Thyroid gland (tissue), 4 donors: ENCODE results near the gene ATRN. TPM values are rescaled to one million over a fixed set of nuclear protein-coding genes. Genes with fewer than 3 reads are reported as not detected.

ENCODE experiments used
- DNase-seq, 2 donors: peaks; one replicate each; pipeline ENCODE4 v3.0.0-alpha.2; 2019
- H3K27ac ChIP-seq, 3 donors: fragments of 200-600 bp; sonication (generic); 1 replicate in 2 of 3; 2 replicates in 1 of 3; pipeline ENCODE4 v1.5.1; 2016 to 2019; ENCODE audit warnings: mild to moderate bottlenecking in 1 of 3, moderate library complexity in 1 of 3
- H3K27me3 ChIP-seq: fragments of 200-600 bp; sonication (generic); one replicate; pipeline ENCODE4 v1.5.1; 2019
- H3K36me3 ChIP-seq, 2 donors: fragments of 200-600 bp; sonication (generic); one replicate each; pipeline ENCODE4 v1.5.1; 2016 to 2019
- H3K4me1 ChIP-seq, 2 donors: fragments of 200-600 bp; sonication (generic); one replicate each; pipeline ENCODE4 v1.5.1; 2017 to 2019
- H3K4me3 ChIP-seq, 3 donors: fragments of 200-600 bp; sonication (generic); replicated peaks in 1 of 3; 1 replicate in 2 of 3; 2 replicates in 1 of 3; pipeline ENCODE4 v1.5.1; 2016; ENCODE audit warnings: mild to moderate bottlenecking in 1 of 3
- H3K9me3 ChIP-seq: fragments of 200-600 bp; sonication (generic); one replicate; pipeline ENCODE4 v1.5.1; 2017
- CTCF ChIP-seq, 6 experiments: fragments of 200-600 bp in 3 of 6; fragments of 450-650 bp in 3 of 6; sonication (generic) in 3 of 6; IDR thresholded peaks; one replicate each; pipeline ENCODE4 v1.5.1; 2016 to 2019; ENCODE audit warnings: antibody characterized with exemption in 6 of 6, mild to moderate bottlenecking in 2 of 6, inconsistent platforms in 1 of 6, moderate library complexity in 1 of 6
- POLR2A ChIP-seq, 2 donors: fragments of 450-650 bp; IDR thresholded peaks; one replicate each; pipeline ENCODE4 v1.6.1; 2017; ENCODE audit warnings: antibody characterized with exemption in 2 of 2, mild to moderate bottlenecking in 2 of 2, moderate library complexity in 1 of 2
- WGBS, 2 donors: methylation state at CpG; one replicate each; pipeline ENCODE4 v1.1.5; 2017; 5-methylcytosine and 5-hydroxymethylcytosine counted together
- intact Hi-C: fragments of 100-400 bp; cut with DNase I; formaldehyde crosslinking; loops from one replicate; pipeline ENCODE4 v1.15.1; 2023
- total RNA-seq, 4 donors: library from RNA; depleted of rRNA; stranded (reverse); fragments of >200 nt; gene quantifications; one replicate each; pipeline ENCODE4 v1.2.3, GENCODE V29; 2016

ATRN gene
- total RNA-seq, 4 donors from 2014 or later = 43.0 to 81.8 (median 61.4) TPM

GRCh38 chr20:3686867-3687321 lies 216.1 kb downstream of the ATRN start:
- no peak overlapping the region for H3K4me3 ChIP-seq
- no peaks in the 10 kb centered on the region for H3K9me3 ChIP-seq
- intact Hi-C loops = no loop called here
- peaks cover 12 to 19% of the 10 kb centered on the region in 2 donors for H3K4me1 ChIP-seq
- DNase-seq = peak; percentile 91 to 94
- no peaks in the 10 kb centered on the region for H3K27me3 ChIP-seq
- H3K36me3 ChIP-seq = no peaks in the 10 kb centered on the region
- 16 to 17% methylated on average over 9 of the region's 9 CpGs for WGBS, 2 donors
- H3K27ac ChIP-seq = peak overlapping the region; percentile 70 to 85 (median 80)
- TF ChIP-seq CTCF (IDR thresholded peaks at IDR 0.05) (no peak), POLR2A (IDR thresholded peaks at IDR 0.05) (no peak)

GRCh38 chr20:3687655-3688054 lies 216.8 kb downstream of the ATRN start:
- no peak overlapping the region for H3K4me3 ChIP-seq
- no peak for TF ChIP-seq POLR2A (IDR thresholded peaks at IDR 0.05)
- TF ChIP-seq CTCF (IDR thresholded peaks at IDR 0.05) = no peak
- DNase-seq = no peak
- no peaks in the 10 kb centered on the region for H3K27me3 ChIP-seq
- no peaks in the 10 kb centered on the region for H3K9me3 ChIP-seq
- intact Hi-C loops = no loop called here
- 63 to 74% methylated on average over 2 of the region's 2 CpGs for WGBS, 2 donors
- peaks cover 12 to 14% of the 10 kb centered on the region in 2 donors for H3K4me1 ChIP-seq
- no peaks in the 10 kb centered on the region for H3K36me3 ChIP-seq
- peak overlapping the region in 2 of 3 donors; percentile 26 to 80 for H3K27ac ChIP-seq

- peaks cover 12 to 14% of the 10 kb centered on the region in 2 donors for H3K4me1 ChIP-seq
- TF ChIP-seq CTCF (IDR thresholded peaks at IDR 0.05) (no peak), POLR2A (IDR thresholded peaks at IDR 0.05) (no peak)
- no peaks in the 10 kb centered on the region for H3K9me3 ChIP-seq
- 93 to 96% methylated on average over 5 to 11 of the region's 11 CpGs for WGBS, 2 donors
- H3K27ac ChIP-seq = no peak overlapping the region
- H3K27me3 ChIP-seq = no peaks in the 10 kb centered on the region
- intact Hi-C loops = no loop called here
- no peak overlapping the region for H3K4me3 ChIP-seq
- DNase-seq = no peak
- H3K36me3 ChIP-seq = no peaks in the 10 kb centered on the region
Measured at GRCh38 chr20:3689978-3690377, 219.2 kb downstream of the ATRN start.

GRCh38 chr20:3690413-3690812 lies 219.6 kb downstream of the ATRN start:
- intact Hi-C loops = no loop called here
- WGBS, 2 donors = 97 to 98% methylated on average over 3 of the region's 3 CpGs
- H3K9me3 ChIP-seq = no peaks in the 10 kb centered on the region
- no peak for TF ChIP-seq POLR2A (IDR thresholded peaks at IDR 0.05)
- TF ChIP-seq CTCF (IDR thresholded peaks at IDR 0.05) = no peak
- H3K36me3 ChIP-seq = no peaks in the 10 kb centered on the region
- peaks cover 12 to 14% of the 10 kb centered on the region in 2 donors for H3K4me1 ChIP-seq
- no peak overlapping the region for H3K4me3 ChIP-seq
- H3K27me3 ChIP-seq = no peaks in the 10 kb centered on the region
- H3K27ac ChIP-seq = no peak overlapping the region
- DNase-seq = no peak

GRCh38 chr20:3691306-3691705 lies 220.5 kb downstream of the ATRN start:
- Histone ChIP-seq H3K27me3 (no peaks in the 10 kb centered on the region), H3K4me1 (peaks cover 10 to 14% of the 10 kb centered on the region in 2 donors), H3K9me3 (no peaks in the 10 kb centered on the region), H3K36me3 (no peaks in the 10 kb centered on the region), H3K27ac (no peak overlapping the region), H3K4me3 (no peak overlapping the region)
- intact Hi-C loops = no loop called here
- DNase-seq = no peak
- WGBS, 2 donors = 92 to 94% methylated on average over 9 to 16 of the region's 16 CpGs
- TF ChIP-seq POLR2A (IDR thresholded peaks at IDR 0.05) = no peak
- no peak for TF ChIP-seq CTCF (IDR thresholded peaks at IDR 0.05)
